OCI-M2 (cell line): ENCODE results near the gene IRX6.

ENCODE experiments used
- DNase-seq: peaks from one replicate; lab custom pipeline; 2025; ENCODE audit not compliant: unreplicated experiment; lab: John Stamatoyannopoulos, UW

The IRX6 gene

DNA sequence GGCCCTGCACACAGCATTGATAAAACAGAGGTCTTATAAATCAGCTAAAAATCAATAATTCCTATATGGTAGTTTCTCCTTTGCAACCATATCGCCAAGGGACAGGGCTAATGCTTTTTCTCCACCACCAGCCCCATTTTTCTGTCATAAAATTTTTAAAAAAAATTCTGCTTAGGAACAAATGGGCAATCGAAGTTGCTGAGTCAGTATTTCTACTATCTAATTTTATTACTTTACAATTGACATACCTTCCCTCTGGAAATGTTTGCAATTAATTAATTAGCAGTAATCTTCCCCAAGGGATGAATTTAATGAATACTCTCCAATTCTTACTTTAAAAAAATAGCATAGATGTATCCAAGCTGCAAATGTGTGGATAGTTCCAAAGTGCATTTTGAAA lies 1.7 kb upstream of the IRX6 start:
- DNase-seq: no peak

DNA sequence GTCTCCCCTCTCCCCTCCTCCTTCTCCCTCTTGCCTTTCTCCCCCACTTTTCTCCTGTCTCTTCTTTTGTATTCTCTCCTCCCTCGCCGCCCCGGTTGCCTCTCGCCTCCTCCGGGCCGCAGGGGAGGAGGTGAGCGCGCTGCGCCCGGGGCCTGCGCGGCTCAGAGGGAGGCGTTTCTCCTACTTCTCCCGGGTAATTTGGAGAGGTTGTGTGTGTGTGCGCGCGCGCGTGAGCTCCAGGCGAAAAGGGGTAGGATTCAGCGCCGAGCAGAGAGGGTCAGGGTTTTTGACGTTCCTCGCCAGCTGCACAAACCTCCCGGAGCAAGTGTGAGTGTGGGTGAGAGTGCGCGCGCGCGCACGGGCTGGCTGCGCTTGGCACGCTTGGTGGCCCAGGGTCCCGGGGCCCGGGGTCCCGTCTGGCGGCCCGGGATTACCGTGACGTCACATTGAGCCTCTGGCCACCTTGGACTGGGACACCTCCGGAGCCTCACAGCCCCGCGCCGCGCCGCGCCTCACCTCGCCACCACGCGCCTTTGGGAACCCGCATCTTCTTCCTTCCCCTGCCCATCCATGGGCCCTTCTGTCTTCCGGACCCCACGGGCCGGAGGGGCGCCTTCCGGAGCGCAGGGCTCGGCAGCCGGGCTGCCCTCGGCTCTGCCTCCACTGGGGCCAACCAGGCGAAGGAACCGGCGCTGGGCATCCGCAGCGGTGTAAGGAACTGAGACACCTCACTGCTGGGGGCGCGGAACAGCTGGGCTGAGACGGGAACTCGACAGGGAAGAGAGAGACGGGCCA lies 479 bp downstream of the IRX6 start:
- DNase-seq: no peak

- no peak for DNase-seq
These were observed 1.1 kb downstream of the IRX6 start for GRCh38 chr16:55325080-55325447.

GRCh38 chr16:55325458-55326109 lies 1.6 kb downstream of the IRX6 start:
- DNase-seq: no peak

DNA sequence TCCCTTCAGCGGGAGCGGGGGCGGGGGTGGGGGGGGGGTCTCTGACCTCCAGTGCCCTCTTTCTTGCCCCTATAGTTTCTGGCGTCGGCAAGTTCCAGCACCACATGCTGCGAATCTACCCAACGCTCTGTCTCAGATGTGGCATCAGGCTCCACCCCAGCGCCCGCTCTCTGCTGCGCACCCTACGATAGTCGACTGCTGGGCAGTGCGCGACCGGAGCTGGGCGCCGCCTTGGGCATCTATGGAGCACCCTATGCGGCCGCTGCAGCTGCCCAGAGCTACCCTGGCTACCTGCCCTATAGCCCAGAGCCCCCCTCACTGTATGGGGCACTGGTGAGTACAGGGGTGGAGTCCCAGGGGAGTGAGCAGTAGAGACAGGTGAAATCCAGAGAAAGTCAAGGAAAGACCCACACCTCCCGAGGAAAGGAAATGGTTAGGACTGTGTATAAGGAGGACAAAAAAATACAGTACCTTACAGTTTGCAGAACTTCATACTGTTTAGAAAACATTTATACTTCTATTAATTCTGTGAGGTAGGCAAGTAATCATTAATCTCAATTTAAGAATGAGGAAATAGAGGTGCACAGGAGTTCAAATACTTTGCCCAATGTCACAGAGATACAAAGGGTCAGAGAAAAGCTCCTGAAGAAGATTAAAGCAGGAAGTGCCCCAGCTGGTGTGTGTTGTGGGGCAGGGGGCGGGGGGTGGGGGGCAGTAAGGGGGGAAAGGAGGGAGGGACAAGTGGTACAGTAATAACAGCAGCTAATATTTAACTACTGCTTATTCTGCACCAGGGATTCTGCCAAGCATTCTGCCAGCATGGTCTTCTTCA lies 2.5 kb downstream of the IRX6 start:
- DNase-seq: no peak

DNA sequence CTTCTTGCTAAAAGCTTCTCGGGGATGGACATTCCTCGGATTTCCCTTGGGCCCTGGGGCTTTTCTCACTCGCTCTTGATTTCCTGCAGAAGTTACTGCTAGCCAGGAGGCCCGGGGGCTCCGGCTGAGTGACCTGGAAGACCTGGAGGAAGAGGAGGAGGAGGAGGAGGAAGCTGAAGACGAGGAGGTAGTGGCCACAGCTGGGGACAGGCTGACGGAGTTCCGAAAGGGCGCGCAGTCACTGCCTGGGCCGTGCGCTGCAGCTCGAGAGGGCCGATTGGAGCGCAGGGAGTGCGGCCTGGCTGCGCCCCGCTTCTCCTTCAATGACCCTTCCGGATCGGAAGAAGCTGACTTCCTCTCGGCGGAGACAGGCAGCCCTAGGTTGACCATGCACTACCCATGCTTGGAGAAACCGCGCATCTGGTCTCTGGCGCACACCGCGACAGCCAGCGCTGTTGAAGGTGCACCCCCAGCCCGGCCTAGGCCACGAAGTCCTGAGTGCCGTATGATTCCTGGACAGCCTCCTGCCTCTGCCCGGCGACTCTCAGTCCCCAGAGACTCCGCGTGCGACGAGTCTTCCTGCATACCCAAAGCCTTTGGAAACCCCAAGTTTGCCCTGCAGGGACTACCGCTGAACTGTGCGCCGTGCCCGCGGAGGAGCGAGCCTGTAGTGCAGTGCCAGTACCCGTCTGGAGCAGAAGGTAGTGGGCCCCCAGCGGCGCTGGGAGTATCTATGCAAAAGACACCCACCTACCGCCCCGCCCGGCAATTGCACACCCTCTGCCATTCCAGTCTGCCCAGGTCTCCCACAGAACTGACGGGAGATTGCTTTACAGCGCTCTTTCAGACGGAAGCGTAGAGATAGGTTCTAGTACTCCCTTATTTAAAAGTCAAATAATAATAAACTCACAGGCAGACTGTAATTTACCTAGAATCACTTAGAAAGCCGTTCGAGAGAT lies 4.9 kb downstream of the IRX6 start:
- no peak for DNase-seq

DNA sequence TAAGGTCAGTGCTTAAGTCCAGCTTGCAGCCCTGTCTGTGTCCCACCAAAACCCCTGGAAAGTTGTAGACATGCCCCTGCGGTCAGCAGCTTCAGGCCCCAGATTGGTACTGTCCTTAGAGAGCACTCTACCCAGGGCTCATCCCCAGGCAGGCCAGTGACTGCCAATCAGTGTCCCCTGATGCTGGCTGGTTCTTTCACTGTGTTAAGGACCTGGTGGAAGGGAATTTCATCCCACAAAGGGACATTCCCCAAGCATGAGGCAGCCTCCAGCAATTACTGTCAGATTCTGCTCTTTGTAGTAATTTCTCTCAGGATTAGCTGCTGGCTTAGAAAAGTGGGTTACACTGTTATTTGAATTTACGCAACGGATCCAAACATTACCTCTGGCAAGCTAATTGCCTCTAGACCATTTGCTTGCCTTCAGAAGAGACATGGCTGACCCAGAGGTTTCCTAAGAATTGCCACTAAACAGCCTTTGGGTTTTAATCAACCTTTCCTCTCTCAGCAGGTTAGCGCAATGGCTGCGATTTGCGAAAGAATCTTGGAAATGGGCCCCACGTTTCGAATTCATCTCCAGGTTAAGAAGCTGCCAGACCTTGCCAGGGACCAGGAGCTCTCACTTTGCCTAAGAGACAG lies 5.9 kb downstream of the IRX6 start:
- DNase-seq: no peak

DNA sequence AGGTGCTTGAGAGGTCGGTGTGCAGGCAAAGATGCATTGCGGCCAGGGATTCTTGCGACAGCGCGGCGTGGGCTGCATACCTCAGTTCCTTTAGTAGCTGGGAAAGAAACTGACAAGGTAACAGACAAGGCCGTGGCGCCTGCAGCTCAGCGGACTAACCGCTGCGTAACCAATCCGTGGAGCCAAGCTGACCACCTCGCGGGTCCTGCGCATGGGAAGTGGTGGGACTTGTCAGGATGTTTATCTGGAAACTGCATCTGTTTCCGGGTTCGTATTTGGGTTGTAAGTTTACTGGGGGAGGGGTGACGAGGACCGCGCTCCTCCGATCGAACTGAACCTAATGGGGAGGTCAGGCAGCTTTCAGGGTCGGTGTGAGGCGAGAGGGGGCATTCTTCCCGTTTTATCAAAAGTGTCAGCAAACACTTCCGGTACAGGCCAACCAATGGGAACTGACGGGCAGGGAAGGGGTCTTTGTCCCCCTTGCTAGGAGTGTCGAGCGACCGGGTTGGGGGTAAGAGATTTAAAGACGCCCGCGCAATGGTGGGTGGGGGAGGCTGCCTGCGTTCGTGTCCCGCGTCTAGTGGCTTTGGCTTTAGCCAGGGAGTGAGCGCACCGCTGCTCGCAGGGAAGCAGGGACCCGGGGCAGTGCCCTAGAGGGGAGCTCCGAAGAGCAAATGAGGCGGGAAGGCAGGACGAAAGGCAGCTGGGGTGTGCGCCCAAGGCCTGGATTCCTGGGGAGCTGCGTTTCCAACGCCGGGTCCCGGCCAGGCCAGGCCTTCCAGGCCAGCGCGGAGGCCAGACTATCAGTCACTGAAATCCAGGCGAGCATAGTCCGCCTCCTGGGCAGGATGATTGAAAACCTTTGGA lies 7.0 kb downstream of the IRX6 start:
- DNase-seq: no peak

DNA sequence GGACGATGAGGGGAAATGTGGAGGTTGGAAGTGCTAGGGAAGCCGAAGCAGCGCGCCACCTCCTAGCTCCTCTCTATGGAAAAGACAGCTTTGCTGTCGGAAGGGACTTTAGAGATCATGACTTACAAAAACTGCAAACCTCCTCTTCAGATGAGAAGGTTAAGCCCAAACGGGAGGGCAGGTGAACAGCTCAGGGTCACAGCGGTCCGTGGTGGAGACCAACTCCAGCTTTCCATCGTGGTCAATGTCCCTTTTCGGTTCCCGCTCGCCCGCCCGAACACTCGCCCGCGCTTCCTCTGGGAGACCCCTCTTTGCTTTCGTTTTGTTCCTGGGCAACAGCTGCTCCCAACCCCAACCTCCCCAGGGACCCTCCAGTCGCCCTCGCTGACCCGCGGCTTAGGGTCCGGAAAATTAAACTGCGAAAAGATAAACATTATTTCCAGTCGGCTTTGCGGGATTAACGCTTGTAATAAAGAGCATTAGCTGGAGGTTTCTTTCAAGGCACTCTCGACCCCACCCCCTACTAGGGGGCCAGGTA lies 7.7 kb downstream of the IRX6 start:
- no peak for DNase-seq

- DNase-seq: no peak
These were observed 9.7 kb downstream of the IRX6 start for GRCh38 chr16:55333684-55334083.

GRCh38 chr16:55338646-55339045 lies 14.6 kb downstream of the IRX6 start:
- no peak for DNase-seq

DNA sequence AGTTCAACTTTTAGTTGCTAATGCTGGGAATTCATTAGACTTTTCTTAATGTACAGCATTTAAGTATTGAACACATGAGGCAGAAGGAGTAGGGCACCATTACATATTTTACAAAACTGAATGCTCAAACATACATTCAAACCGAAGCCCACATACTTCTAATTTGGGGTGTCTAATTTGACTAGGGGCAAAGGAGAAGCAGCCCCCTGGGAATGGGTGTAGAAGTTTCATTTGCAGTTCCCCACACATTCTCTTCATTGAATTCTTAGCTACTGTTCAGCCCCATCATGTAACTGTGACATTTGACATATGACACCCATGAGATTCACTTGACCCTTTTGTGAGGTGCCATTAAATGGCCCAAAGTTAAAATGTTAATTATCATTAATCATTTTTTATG lies 16.4 kb downstream of the IRX6 start:
- no peak for DNase-seq

- no peak for DNase-seq
These were observed 17.7 kb downstream of the IRX6 start for GRCh38 chr16:55341681-55342080.

GRCh38 chr16:55346475-55346874 lies 22.5 kb downstream of the IRX6 start:
- DNase-seq: no peak

GRCh38 chr16:55349867-55350266 lies 25.9 kb downstream of the IRX6 start:
- DNase-seq: no peak

DNA sequence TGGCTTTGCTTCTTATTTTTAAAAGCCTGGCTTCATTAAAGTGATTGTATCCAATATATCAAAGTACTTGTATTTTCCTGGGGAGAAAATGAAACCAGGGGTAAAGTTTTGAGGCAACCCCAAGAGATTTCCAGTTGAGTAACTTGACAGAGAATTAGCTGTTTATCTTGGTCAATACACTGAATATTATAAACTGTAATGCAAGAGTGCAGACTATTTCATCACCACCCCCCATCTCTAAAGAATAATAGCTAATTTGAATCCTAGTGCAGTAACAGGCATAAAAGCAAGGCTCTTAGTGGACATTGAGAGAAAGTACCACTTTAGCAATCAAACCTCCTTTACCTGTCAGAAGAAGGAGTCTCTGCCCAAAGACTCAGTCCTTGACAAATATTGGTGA lies 27.0 kb downstream of the IRX6 start:
- no peak for DNase-seq

GRCh38 chr16:55351936-55352335 lies 27.9 kb downstream of the IRX6 start:
- no peak for DNase-seq

- DNase-seq: no peak
These were observed 33.2 kb downstream of the IRX6 start for GRCh38 chr16:55357241-55357640.

GRCh38 chr16:55359946-55360345 lies 35.9 kb downstream of the IRX6 start:
- no peak for DNase-seq
